HuH-7.5 (cell line): ENCODE data around the gene GMPPA.

Experiments
- DNase-seq: peaks from one replicate; pipeline ENCODE4 v3.0.0; 2011; ENCODE audit warnings: low spot score

The GMPPA gene

GRCh38 chr2:219522111-219523030 lies 23.7 kb downstream of the GMPPA start:
- peak; percentile 57 for DNase-seq

DNA sequence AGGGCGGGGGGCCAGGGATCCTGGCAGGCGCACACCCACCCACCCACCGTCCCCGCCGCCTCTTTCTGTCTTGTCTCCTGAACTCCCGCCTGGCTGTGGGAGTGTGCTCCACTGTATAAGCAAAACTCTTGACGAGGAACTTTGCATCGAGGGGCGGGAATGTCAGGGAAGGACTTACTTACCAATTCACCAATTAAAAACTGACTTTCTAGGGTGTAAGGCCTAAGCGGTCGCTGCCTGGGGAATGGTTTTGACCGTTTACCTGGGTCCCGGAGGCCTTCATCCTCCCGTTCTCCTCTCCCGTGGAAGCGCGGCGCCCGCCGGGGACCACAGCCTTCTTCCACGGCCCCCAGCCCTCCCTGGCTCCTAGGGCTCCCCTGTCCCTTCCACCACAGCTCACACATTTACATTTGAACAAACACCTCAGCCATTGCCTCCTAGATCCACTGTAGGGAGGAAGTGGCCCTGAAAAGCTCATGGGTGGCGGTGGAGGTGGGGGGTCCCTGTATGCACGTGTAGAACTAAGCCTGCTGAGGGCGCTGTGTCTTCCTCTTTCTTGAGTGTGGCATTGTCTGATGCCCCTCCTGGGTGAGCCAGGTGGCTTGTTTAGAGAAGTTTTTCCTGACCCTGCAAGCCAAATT lies 24.5 kb downstream of the GMPPA start:
- no peak for DNase-seq

GRCh38 chr2:219524817-219525216 lies 26.1 kb downstream of the GMPPA start:
- no peak for DNase-seq

DNA sequence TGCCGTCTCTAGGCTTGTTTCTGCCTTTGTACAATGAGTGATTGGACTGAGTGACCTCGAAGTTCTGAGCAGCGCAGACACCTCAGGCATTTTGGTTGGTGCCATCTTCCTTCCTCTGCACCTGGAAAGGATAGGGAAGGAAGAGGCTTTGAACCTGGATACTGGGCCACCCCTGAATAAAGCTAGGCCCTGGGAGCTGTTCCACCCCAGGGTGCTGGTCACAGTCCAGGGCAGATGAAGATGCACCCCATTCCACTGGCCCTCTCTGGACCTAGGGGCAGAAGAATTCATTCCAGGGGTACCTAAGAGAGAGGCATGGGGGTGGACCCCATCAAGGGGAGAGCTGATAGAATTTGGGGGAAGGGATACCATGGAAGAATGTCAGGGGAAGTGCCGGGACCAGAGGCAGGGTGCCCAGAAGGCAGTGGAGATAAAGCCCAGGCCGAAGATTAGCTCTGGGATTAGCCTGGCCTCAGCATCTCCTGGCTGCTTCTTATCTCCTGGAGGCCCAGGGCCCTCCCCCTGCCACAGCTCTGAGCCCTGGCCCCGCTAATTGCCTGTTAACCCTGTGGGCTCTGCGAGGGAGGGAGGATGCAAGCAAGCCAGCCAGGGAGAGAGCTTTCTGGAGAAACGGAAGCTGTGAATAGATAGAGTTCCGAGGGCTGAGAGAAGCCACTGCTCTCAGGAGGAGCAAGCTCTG lies 27.0 kb downstream of the GMPPA start:
- no peak for DNase-seq

GRCh38 chr2:219526320-219527075 lies 27.8 kb downstream of the GMPPA start:
- no peak for DNase-seq

GRCh38 chr2:219527076-219527394 lies 28.3 kb downstream of the GMPPA start:
- no peak for DNase-seq

DNA sequence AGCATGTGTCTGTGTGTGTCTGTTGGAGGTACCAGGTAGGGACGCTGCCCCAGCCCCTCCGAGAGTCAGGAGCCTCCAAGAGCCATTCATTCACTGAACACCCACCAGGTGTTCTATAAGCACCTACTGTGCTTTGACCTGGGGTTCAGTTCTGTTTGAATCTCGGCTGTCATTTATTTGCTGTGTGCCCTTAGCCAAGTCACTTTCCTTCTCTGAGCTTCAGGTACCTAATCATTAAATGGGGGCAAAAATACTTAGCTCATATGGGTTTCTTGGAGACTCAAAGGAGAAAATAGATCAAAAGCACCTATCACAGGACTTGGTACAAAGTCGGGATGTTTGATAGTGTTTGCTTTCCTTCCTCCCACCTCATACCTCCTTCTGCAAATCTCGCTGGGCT lies 28.8 kb downstream of the GMPPA start:
- no peak for DNase-seq

- peak; percentile 98 for DNase-seq
Measured at GRCh38 chr2:219530048-219530963, 31.6 kb downstream of the GMPPA start.

DNA sequence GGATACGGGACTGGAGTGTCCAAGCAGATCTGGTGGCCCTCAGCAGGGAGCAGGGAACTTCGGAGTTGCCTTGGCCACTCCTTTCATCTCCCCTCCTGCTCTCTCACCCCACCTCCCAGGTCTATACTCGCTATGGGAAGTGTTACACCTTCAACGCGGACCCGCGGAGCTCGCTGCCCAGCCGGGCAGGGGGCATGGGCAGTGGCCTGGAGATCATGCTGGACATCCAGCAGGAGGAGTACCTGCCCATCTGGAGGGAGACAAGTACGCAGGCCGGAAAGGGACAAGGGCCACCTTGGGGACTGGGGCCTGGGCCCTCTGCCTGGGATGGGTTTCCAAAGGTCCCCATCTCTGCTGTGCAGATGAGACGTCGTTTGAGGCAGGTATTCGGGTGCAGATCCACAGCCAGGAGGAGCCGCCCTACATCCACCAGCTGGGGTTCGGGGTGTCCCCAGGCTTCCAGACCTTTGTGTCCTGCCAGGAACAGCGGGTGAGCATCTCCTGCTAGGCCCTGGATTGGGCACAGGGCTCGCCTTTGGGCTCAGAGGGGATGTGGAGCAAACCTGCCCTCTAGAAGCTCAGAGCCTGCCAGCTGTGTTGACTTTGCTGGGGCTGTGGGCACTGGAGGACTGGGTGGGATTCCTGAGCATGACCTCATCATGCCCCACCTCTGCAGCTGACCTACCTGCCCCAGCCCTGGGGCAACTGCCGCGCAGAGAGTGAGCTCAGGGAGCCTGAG lies 33.1 kb downstream of the GMPPA start:
- no peak for DNase-seq

- no peak for DNase-seq
Measured at GRCh38 chr2:219532378-219532649, 33.6 kb downstream of the GMPPA start.

GRCh38 chr2:219533930-219534661 lies 35.4 kb downstream of the GMPPA start:
- DNase-seq, result no peak

GRCh38 chr2:219536425-219536824 lies 37.7 kb downstream of the GMPPA start:
- no peak for DNase-seq

- no peak for DNase-seq
Measured at GRCh38 chr2:219536967-219537366, 38.3 kb downstream of the GMPPA start.

DNA sequence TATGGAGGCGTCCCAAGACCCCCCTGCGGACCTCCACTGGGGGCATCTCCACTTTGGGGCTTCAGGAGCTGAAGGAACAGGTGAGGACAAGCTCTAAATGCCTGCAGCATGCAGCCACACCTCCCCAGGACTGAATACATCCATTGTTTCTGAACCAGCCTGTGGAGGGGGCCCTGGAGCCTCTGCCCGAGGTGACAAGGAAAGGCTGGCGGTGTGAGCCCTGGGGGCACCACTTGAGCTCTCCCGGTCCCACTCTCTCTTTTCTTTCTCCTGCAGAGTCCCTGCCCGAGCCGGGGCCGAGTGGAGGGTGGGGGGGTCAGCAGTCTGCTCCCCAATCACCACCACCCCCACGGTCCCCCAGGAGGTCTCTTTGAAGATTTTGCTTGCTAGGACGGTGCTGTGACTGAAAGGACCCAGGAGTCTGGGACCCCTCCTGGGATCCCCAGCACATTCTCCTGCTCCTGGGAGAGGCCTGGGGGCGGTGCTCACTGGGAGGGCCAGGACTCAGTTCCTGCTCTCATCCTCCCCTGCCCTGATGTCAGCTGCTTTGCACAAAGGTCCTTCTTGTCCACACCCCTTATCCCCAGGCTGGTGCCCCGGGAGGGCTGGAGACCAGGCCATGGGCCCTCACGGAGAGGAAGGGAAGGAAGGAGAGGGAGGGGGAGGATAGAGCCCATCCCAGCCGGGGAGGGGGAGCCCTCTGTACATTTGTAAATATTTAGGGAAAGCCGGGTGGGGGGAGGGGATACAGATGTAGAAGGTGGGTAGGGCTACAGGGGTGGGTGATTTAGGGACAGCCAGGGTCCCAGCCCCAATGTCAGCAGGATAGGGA lies 39.2 kb downstream of the GMPPA start:
- no peak for DNase-seq

DNA sequence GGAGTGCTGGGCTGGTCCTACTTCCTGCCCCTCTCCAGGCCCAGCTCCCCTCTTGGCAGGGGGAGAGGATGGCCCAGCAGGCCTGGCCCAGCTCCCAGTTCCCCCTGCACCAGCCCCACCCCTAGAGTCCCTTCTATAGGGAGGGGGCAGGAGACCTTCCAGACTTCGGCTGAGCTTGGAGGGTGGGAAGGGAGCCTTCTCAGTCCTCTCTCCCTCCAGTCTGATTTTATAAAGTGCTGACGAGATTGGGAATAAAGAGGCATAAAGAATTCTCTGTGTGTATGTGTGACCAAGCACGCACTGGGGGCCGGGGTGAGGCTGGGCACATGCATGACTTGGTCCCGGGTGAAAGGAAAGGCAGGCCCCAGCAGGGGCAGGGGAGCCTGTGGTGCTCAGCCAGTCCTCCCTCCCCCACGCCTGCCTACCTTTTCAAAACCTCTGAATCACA lies 39.8 kb downstream of the GMPPA start:
- no peak for DNase-seq

DNA sequence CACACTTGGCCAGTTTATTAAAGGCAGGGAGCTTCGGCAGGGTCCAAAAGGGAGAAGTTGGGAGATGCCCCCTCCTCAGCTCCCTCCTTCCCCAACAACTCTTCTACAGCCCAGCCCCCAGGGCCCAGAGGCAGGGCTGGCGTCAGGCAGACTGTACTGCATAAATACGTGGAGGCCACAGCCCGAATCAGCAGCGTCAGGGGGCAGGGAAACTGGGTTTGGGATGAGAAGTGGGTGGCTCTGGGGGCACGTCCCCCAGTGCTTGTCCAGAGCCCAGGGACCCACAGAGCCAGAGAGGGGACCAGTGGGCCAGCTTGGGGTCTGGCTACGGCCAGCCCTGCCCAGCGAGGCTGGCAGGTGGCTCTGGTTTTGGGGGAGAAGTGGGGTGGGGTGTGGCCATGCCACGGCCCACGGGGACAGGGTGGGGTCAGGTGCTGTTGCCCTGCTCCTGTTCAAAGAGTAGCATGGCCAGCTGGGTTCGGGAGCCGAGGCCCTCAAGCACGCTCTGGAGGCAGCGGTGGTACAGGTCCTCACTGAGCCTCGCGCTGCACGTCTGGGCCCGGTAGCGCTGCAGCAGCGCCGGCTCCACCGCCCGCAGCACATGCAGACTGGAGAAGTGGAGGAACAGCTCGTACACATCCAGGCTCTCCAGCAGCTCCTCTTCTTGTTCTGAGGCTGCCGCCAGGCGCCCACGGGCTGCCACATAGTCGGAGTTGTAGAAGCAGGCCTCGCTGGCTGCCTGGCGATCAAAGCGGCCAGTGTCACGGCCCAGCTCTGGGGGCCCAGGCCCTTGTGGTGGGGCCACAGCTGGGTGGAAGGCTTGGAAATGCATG lies 40.5 kb downstream of the GMPPA start:
- DNase-seq, result no peak

DNA sequence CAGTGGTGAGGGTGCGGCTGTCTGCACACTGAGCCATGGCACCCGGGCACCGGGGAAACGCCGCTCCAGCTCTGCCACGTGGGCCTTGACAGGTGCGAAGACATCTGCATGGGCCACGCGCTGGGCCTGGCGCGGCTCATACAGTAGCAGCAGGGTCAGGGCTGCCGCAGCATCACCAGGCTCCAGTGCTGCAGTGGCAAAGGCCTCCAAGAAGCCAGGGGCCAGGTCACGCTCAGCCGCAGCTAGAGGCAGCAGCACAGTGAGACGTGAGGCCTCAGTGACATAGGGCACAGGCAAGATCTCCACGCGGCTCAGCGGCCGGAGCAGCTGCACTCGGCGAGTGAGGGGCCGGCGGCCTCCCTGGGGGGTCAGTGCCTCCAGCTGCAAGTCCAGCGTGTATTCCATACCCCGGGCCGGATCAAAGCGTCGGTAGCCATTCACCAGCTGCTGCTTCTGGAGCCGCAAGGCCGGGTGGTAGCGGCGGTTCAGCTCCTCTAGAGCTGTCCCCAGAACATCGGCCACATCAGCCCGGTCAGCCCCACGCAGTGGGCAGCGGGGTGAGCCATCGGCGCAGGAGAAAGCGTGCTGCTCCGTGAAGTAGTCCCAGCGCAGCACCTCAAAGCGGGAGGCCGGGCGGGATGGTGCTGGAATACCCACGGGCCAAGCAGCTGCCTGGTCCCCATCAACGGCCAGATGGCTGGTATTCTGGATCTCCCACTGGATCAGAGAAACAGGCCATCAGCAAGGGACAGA lies 41.4 kb downstream of the GMPPA start:
- no peak for DNase-seq
